ENCODE measurements around the gene TMEM145.

DNA sequence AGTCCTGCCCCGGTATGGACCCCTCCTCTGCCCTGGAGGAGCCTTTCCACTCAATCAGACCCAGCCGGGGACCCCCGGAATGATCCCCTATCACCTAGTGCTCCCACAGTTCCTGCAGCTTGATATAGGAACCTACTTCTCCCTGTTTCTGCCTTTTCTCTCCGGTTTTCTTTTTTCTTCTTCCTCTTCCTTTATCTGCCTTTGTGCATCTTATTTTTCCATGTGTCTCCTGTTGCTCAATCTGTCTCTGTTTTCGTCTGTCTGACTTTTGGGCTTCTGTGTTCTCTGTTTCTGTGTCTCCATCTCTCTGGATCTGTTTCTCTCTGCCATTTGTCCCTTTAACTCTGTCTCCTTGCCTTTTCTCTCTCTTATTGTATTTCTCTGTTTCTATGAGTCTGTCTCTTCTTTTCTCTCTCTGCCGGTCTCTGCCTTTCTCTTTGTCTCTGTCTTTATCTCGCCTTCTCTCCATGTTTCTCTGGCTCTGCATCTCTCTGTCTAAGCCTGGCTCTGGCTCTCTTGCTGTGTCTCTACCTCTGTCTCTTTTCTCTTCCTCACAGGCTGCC, 22.3 kb downstream of the TMEM145 start:
- TF ChIP-seq, protein P1, sequence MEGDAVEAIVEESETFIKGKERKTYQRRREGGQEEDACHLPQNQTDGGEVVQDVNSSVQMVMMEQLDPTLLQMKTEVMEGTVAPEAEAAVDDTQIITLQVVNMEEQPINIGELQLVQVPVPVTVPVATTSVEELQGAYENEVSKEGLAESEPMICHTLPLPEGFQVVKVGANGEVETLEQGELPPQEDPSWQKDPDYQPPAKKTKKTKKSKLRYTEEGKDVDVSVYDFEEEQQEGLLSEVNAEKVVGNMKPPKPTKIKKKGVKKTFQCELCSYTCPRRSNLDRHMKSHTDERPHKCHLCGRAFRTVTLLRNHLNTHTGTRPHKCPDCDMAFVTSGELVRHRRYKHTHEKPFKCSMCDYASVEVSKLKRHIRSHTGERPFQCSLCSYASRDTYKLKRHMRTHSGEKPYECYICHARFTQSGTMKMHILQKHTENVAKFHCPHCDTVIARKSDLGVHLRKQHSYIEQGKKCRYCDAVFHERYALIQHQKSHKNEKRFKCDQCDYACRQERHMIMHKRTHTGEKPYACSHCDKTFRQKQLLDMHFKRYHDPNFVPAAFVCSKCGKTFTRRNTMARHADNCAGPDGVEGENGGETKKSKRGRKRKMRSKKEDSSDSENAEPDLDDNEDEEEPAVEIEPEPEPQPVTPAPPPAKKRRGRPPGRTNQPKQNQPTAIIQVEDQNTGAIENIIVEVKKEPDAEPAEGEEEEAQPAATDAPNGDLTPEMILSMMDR (IDR thresholded peaks at IDR 0.05): no peak
- TF ChIP-seq POLR2A (IDR thresholded peaks at IDR 0.05): no peak
- no peak for TF ChIP-seq EP300 (IDR thresholded peaks at IDR 0.05)

Data from stomach (tissue), 4 donors.